NCI-H1105 treated with DMSO at 0.1 percent for 48 hours (cell line): ENCODE results near the gene ICAM5.
"Not testable (repeated sequence)": the region's sequence is repeated elsewhere in the genome, so short reads cannot be mapped to it uniquely, and the experiment has no call there.

Source experiments
- DNase-seq: peaks from one replicate; lab custom pipeline; 2025; lab: John Stamatoyannopoulos, UW

Gene ICAM5

GRCh38 chr19:10289836-10290356, at the start of gene ICAM5:
TSS of gene ICAM5 (plus strand) at chr19:10289952. CDS start at chr19:10290044, 92 bp downstream.
- peak; percentile 44 for DNase-seq

- DNase-seq: not testable (repeated sequence)
Observed at GRCh38 chr19:10241826-10242449, 47.8 kb upstream of the ICAM5 start.

GRCh38 chr19:10243606-10244005, 46.1 kb upstream of the ICAM5 start:
- no peak for DNase-seq

- DNase-seq: no peak
Observed at GRCh38 chr19:10245189-10245939, 44.4 kb upstream of the ICAM5 start.

GRCh38 chr19:10246511-10246910, 43.2 kb upstream of the ICAM5 start:
- DNase-seq: no peak

GRCh38 chr19:10251792-10252694, 37.7 kb upstream of the ICAM5 start, which contains the start of gene MRPL4:
TSS of gene MRPL4 (plus strand) at chr19:10252214. CDS start at chr19:10252254, 40 bp downstream.
- DNase-seq: peak; percentile 98

GRCh38 chr19:10252707-10253106, 37.0 kb upstream of the ICAM5 start:
- no peak for DNase-seq

- no peak for DNase-seq
Observed at GRCh38 chr19:10254244-10254643, 35.5 kb upstream of the ICAM5 start.

GRCh38 chr19:10255358-10255757, 34.4 kb upstream of the ICAM5 start:
- no peak for DNase-seq

- DNase-seq: no peak
Observed at GRCh38 chr19:10256551-10256950, 33.2 kb upstream of the ICAM5 start.

GRCh38 chr19:10256970-10257615, 32.7 kb upstream of the ICAM5 start:
- DNase-seq: no peak

- DNase-seq: no peak
Observed at GRCh38 chr19:10258080-10258710, 31.6 kb upstream of the ICAM5 start.

- peak; percentile 78 for DNase-seq
Observed at GRCh38 chr19:10259162-10259905, 30.4 kb upstream of the ICAM5 start.

- no peak for DNase-seq
Observed at GRCh38 chr19:10260141-10260584, 29.6 kb upstream of the ICAM5 start.

- no peak for DNase-seq
Observed at GRCh38 chr19:10262771-10263170, 27.0 kb upstream of the ICAM5 start.

GRCh38 chr19:10266706-10267105, 23.0 kb upstream of the ICAM5 start:
- DNase-seq: no peak

- DNase-seq: no peak
Observed at GRCh38 chr19:10268071-10268470, 21.7 kb upstream of the ICAM5 start.

GRCh38 chr19:10269333-10270179, 20.2 kb upstream of the ICAM5 start:
- peak; percentile 48 for DNase-seq

GRCh38 chr19:10270180-10270615, 19.6 kb upstream of the ICAM5 start:
- no peak for DNase-seq
